Spinal cord (tissue), 10 donors: ENCODE results near the gene POP7. TPM values are rescaled to one million over a fixed set of nuclear protein-coding genes. Genes with fewer than 3 reads are reported as not detected.
A peak's percentile ranks its signal among the peaks of the same experiment; 100 is the strongest.

ENCODE experiments used
- DNase-seq, 6 donors: peaks; one replicate each; pipeline versions ENCODE4 v3.0.0 to v3.0.0-alpha.2; 2013 to 2015; ENCODE audit warnings: low spot score in 6 of 6, low read depth in 4 of 6
- H3K27ac ChIP-seq: one replicate; pipeline ENCODE4 v1.5.1; 2013; ENCODE audit warnings: low read depth, low read length, control low read depth
- H3K27me3 ChIP-seq: one replicate; pipeline ENCODE4 v1.6.1; 2013; ENCODE audit warnings: low read length; ENCODE audit not compliant: control insufficient read depth, insufficient read depth
- H3K36me3 ChIP-seq: one replicate; pipeline ENCODE4 v1.6.1; 2013; ENCODE audit warnings: low read length; ENCODE audit not compliant: control insufficient read depth, insufficient read depth
- H3K4me1 ChIP-seq: one replicate; pipeline ENCODE4 v1.6.1; 2013; ENCODE audit warnings: low read length; ENCODE audit not compliant: control insufficient read depth, insufficient read depth
- H3K4me3 ChIP-seq: one replicate; pipeline ENCODE4 v1.5.1; 2013; ENCODE audit warnings: low read depth, low read length, control low read depth
- H3K9me3 ChIP-seq: one replicate; pipeline ENCODE4 v1.6.1; 2013; ENCODE audit warnings: low read length; ENCODE audit not compliant: control insufficient read depth, insufficient read depth
- WGBS: methylation state at CpG from one replicate; pipeline ENCODE4 v1.1.5; 2013; ENCODE audit warnings: missing lambda C conversion rate; ENCODE audit not compliant: insufficient coverage; 5-methylcytosine and 5-hydroxymethylcytosine counted together
- polyA plus RNA-seq, 2 donors: library from polyadenylated mRNA; unstranded; fragments of 120-200 nt; gene quantifications; one replicate each; pipeline ENCODE4 v1.2.1, GENCODE V29; 2013; ENCODE audit not compliant: insufficient read length in 2 of 2
- total RNA-seq, 2 donors: library from RNA; depleted of rRNA in 1 of 2; stranded (reverse); fragments of 120-200 nt in 1 of 2; fragments of >200 nt in 1 of 2; gene quantifications; one replicate each; pipeline versions ENCODE4 v1.2.3 to v1.2.4, GENCODE V29; 2013 to 2014
- donor health status: healthy.

The POP7 gene
- total and polyA plus RNA-seq, 4 donors, result 26.2 to 65.3 (median 52.2) TPM

DNA sequence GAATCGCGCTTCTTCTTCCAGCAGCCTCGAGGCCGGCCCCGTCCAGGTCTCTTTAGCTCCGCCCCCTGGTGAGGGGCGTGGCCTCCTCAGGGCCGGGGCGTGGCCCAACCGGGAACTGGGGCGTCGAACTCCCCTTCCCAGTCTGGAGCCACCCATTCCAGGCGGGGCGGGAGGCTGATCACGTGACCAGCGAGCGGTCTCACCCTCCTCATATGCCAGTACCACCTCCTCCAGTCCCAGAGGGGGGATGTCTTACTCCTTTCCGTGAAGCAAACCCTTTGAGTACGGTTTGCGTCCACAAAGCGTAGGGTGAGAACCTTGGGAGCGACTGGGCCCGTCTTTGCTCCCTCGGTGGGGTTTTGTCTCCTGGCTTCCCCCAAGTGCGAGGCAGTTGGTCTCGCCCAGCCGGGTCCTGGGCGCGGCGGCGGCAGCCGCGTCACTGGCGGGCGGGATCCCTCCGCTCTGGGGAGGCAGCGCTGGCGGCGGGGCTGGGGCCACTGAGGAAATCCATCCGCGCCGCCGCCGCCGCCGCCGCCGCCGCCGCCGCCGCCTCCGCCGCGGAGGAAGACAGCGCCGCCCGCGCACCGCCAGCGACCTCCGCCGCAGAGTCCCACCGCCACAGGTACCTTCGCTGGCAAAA, 32.5 kb upstream of the POP7 start, which contains the start of gene GNB2:
Gene GNB2 (plus strand): TSS at position 439 of the 640 bp plus-strand sequence. CDS start 2,526 bp downstream, outside the sequence.
- Histone ChIP-seq H3K36me3 (peaks cover 27% of the 10 kb centered on the region), H3K4me1 (peaks cover 28% of the 10 kb centered on the region), H3K4me3 (peak within 1 kb of the TSS; percentile 97), H3K27ac (peak within 1 kb of the TSS; percentile 99), H3K9me3 (no peaks in the 10 kb centered on the region), H3K27me3 (no peaks in the 10 kb centered on the region)
- peak; percentile 94 to 99 (median 97) for DNase-seq
- 0% methylated on average over 65 of the region's 65 CpGs for WGBS

DNA sequence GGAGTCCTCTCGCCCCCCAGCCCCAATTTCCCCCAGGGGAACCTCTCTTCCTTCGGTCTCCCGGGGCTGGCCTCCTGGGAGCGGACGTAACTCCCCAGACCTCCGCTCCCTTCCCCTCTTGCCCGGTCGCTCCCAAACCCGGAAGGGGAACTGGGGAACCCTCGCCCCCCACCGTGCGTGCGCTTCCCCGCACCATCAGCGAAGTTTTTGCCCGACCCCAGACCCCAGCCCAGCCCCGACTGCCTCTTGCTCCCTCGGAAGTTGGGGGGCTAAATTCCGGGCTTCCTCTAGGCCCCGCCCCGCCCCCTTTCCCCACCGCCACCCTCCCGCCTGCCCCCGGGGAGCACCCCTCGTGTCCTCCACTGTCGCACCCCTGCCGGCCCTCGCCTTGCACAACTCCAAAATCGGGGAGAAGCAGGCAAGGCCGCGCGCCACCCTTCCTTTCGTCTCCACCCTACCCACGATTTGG, 31.9 kb upstream of the POP7 start:
- peak overlapping the region; percentile 93 for H3K27ac ChIP-seq
- no peaks in the 10 kb centered on the region for H3K27me3 ChIP-seq
- peak in 1 of 6 donors; percentile 71 for DNase-seq
- H3K36me3 ChIP-seq, result peaks cover 33% of the 10 kb centered on the region
- peaks cover 32% of the 10 kb centered on the region for H3K4me1 ChIP-seq
- H3K9me3 ChIP-seq, result no peaks in the 10 kb centered on the region
- under 1% methylated on average over 29 of the region's 34 CpGs for WGBS
- H3K4me3 ChIP-seq, result peak overlapping the region; percentile 97

DNA sequence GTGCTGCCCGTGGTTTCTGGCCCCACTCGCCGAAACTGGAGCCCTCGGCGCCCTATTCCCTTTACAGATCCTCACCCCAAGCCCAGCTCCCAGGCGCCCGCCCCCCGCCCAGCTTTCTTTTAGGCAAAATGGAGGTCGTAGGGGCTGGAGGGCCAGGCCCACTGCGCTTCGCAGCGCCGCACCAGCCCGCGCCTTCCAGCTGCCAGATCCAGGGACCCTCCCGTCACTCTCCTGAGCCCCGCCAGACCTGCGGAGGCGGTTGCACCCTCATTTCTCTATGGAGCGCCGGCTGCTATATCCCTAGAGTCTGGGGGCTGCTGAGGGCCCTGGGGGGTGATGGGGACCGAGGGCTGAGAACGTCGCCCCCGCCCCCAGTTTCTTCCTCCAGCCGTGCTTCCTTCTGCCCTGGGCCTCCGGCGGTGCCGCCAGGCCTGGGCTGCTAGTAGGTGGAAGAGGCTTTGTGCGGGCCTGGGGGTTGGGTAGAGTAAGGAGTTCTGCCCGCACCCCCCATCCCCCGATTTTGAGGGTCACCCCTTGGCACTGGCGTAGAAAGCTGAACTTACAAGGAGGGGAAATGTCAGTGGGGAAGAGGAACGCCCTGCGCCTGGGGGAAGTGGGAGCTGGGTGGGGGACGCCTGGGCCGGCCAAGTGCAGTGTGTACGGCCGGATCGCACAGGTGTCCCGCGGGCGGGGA, 31.4 kb upstream of the POP7 start:
- peak in 2 of 6 donors; percentile 44 to 61 for DNase-seq

DNA sequence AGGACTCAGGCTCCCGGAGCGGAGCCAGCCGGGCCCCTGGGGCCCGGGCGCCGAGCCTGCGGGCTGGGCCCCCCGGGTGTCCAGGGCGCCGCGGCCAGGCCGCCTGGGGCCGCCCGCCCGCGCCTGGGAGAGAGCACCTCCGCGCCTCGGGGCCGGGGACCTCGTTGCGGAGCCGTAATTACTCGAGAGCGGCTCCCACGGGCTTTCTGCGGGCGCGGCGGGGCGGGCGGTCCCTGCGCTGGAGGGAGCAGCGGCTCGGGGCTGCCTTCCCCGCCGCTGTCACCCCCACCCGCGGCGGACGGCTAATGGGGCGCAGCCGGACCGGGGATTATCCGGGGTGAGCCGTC, 30.8 kb upstream of the POP7 start:
- Histone ChIP-seq H3K27ac (peak overlapping the region; percentile 93), H3K9me3 (no peaks in the 10 kb centered on the region), H3K27me3 (no peaks in the 10 kb centered on the region), H3K36me3 (peaks cover 44% of the 10 kb centered on the region), H3K4me3 (peak overlapping the region; percentile 97), H3K4me1 (peaks cover 32% of the 10 kb centered on the region)
- DNase-seq, result no peak
- under 1% methylated on average over 44 of the region's 46 CpGs for WGBS

More for the DNA sequence above, 31.4 kb upstream of the POP7 start:
- H3K27ac ChIP-seq, result peak overlapping the region; percentile 93
- H3K4me3 ChIP-seq, result peak overlapping the region; percentile 97
- H3K27me3 ChIP-seq, result no peaks in the 10 kb centered on the region
- WGBS, result 0% methylated on average over 36 of the region's 43 CpGs
- H3K4me1 ChIP-seq, result peaks cover 32% of the 10 kb centered on the region
- H3K36me3 ChIP-seq, result peaks cover 39% of the 10 kb centered on the region
- H3K9me3 ChIP-seq, result no peaks in the 10 kb centered on the region

GRCh38 chr7:100675581-100676350, 30.2 kb upstream of the POP7 start:
- 2% methylated on average over 34 of the region's 59 CpGs for WGBS
- Histone ChIP-seq H3K27ac (peak overlapping the region; percentile 93), H3K4me1 (peaks cover 36% of the 10 kb centered on the region), H3K36me3 (peaks cover 51% of the 10 kb centered on the region), H3K27me3 (no peaks in the 10 kb centered on the region), H3K4me3 (peak overlapping the region; percentile 63), H3K9me3 (no peaks in the 10 kb centered on the region)
- peak in 5 of 6 donors; percentile 73 to 97 (median 86) for DNase-seq

- DNase-seq, result no peak
- Histone ChIP-seq H3K4me1 (peaks cover 39% of the 10 kb centered on the region), H3K36me3 (peaks cover 59% of the 10 kb centered on the region), H3K9me3 (no peaks in the 10 kb centered on the region), H3K4me3 (peak overlapping the region; percentile 63), H3K27me3 (no peaks in the 10 kb centered on the region), H3K27ac (peak overlapping the region; percentile 81)
- 74% methylated on average over 23 of the region's 23 CpGs for WGBS
These were observed 29.2 kb upstream of the POP7 start for GRCh38 chr7:100676501-100677306.

GRCh38 chr7:100677308-100678267, 28.3 kb upstream of the POP7 start:
- Histone ChIP-seq H3K4me1 (peaks cover 39% of the 10 kb centered on the region), H3K4me3 (no peak overlapping the region), H3K9me3 (no peaks in the 10 kb centered on the region), H3K36me3 (peaks cover 68% of the 10 kb centered on the region), H3K27me3 (no peaks in the 10 kb centered on the region), H3K27ac (no peak overlapping the region)
- DNase-seq, result no peak
- 88% methylated on average over 21 of the region's 36 CpGs for WGBS

DNA sequence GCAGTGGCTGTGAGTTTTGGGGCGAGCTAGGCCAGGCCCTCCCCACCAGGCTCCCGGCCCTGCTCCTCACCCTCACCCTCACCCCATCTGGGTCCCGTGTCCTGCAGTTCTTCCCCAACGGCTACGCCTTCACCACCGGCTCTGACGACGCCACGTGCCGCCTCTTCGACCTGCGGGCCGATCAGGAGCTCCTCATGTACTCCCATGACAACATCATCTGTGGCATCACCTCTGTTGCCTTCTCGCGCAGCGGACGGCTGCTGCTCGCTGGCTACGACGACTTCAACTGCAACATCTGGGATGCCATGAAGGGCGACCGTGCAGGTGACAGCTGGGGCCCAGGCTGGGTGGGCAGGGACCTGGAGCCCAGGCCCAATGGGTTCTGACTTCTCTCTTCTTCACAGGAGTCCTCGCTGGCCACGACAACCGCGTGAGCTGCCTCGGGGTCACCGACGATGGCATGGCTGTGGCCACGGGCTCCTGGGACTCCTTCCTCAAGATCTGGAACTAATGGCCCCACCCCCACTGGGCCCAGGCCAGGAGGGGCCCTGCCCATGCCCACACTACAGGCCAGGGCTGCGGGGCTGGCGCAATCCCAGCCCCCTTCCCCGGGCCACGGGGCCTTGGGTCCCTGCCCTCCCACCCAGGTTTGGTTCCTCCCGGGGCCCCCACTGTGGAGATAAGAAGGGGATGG, 27.5 kb upstream of the POP7 start:
- Histone ChIP-seq H3K27me3 (no peaks in the 10 kb centered on the region), H3K9me3 (no peaks in the 10 kb centered on the region), H3K4me3 (no peak overlapping the region), H3K36me3 (peaks cover 76% of the 10 kb centered on the region), H3K27ac (no peak overlapping the region), H3K4me1 (peaks cover 31% of the 10 kb centered on the region)
- WGBS, result 78% methylated on average over 31 of the region's 35 CpGs
- peak in 1 of 6 donors; percentile 18 for DNase-seq
